Measurements from ENCODE around the gene C2CD4D.

C2CD4D gene

GRCh38 chr1:151805066-151805820, 34.4 kb downstream of the C2CD4D start, which contains the start of gene LINGO4:
Gene LINGO4, minus strand, starts transcription at chr1:151805419. Its CDS starts 2,715 bp downstream, at chr1:151802704.
- TF ChIP-seq CTCF (IDR thresholded peaks at IDR 0.05; ENCODE audit: unreplicated experiment in 3 of 3), result no peak
- H3K4me3 Mint-ChIP-seq, result no peak within 1 kb of the TSS
- no peaks in the 10 kb centered on the region for H3K4me1 Mint-ChIP-seq
- peaks cover 49% of the 10 kb centered on the region for H3K27me3 Mint-ChIP-seq (ENCODE audit: low read depth)
- no peaks in the 10 kb centered on the region for H3K36me3 Mint-ChIP-seq (ENCODE audit: low read depth)
- no peaks in the 10 kb centered on the region for H3K9me3 Mint-ChIP-seq
- no peak within 1 kb of the TSS for H3K27ac Mint-ChIP-seq

DNA sequence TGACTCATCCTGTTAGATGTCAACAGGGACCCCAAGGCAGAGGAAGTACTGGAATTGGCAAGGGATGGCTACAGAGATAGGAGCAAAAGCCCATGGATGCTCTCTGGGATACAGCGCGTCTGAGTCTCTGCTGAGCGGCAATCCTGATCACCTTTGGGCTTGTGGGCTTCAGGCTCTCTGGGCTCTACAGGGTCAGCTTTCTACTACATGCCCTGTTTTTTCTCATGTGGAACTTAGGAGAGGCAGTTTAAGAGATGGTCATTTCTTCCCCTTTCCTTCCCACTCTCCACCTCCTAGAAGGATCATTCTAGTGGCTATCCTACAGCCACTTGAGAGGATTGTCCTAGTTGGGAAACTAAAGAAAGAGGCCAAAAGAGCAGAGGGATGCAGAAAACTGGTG, 35.7 kb downstream of the C2CD4D start:
- no peak for TF ChIP-seq CTCF (IDR thresholded peaks at IDR 0.05; ENCODE audit: unreplicated experiment in 3 of 3)
- H3K9me3 Mint-ChIP-seq, result no peaks in the 10 kb centered on the region
- peak overlapping the region in 1 of 3 experiments; percentile 19 for H3K27ac Mint-ChIP-seq
- H3K36me3 Mint-ChIP-seq (ENCODE audit: low read depth), result no peaks in the 10 kb centered on the region
- H3K4me3 Mint-ChIP-seq, result no peak overlapping the region
- peaks cover 55% of the 10 kb centered on the region for H3K27me3 Mint-ChIP-seq (ENCODE audit: low read depth)
- H3K4me1 Mint-ChIP-seq, result no peaks in the 10 kb centered on the region

DNA sequence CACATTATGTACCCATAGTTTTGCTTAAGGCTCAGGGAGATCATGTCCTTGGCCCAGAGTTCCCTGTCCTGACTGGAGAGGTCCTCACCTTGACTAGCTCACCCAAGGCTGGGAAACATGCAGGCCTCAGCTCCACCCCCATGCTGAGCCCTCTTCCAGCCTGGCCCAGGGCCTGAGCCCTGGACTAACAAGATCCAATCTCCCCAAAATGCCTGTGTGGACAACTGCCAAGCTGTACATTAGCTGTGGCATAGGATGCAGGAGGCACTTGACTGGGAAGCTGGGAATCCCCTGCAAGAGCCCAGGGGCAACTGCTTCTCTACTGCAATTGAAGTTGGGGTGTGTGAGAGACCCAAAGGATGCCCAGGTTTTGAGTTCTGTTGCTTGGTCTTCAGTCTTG, 36.5 kb downstream of the C2CD4D start:
- Mint-ChIP-seq H3K36me3 (ENCODE audit: low read depth) (no peaks in the 10 kb centered on the region), H3K4me1 (no peaks in the 10 kb centered on the region)

GRCh38 chr1:151802372-151802771, 37.2 kb downstream of the C2CD4D start:
- H3K9me3 Mint-ChIP-seq, result no peaks in the 10 kb centered on the region
- H3K36me3 Mint-ChIP-seq (ENCODE audit: low read depth), result no peaks in the 10 kb centered on the region
- H3K27me3 Mint-ChIP-seq (ENCODE audit: low read depth), result peaks cover 48% of the 10 kb centered on the region
- H3K27ac Mint-ChIP-seq, result no peak overlapping the region
- no peak overlapping the region for H3K4me3 Mint-ChIP-seq
- H3K4me1 Mint-ChIP-seq, result no peaks in the 10 kb centered on the region
- TF ChIP-seq CTCF (IDR thresholded peaks at IDR 0.05; ENCODE audit: unreplicated experiment in 3 of 3), result no peak

More for the DNA sequence above, 36.5 kb downstream of the C2CD4D start:
- H3K27me3 Mint-ChIP-seq (ENCODE audit: low read depth), result peaks cover 54% of the 10 kb centered on the region
- TF ChIP-seq CTCF (IDR thresholded peaks at IDR 0.05; ENCODE audit: unreplicated experiment in 3 of 3), result no peak
- no peak overlapping the region for H3K4me3 Mint-ChIP-seq
- H3K27ac Mint-ChIP-seq, result no peak overlapping the region
- H3K9me3 Mint-ChIP-seq, result no peaks in the 10 kb centered on the region

- Mint-ChIP-seq H3K27ac (no peak overlapping the region), H3K9me3 (no peaks in the 10 kb centered on the region), H3K27me3 (ENCODE audit: low read depth) (peaks cover 53% of the 10 kb centered on the region), H3K4me3 (no peak overlapping the region), H3K4me1 (no peaks in the 10 kb centered on the region), H3K36me3 (ENCODE audit: low read depth) (no peaks in the 10 kb centered on the region)
- no peak for TF ChIP-seq CTCF (IDR thresholded peaks at IDR 0.05; ENCODE audit: unreplicated experiment in 3 of 3)
Measured at GRCh38 chr1:151801846-151802245, 37.8 kb downstream of the C2CD4D start.

- H3K27ac Mint-ChIP-seq, result no peak overlapping the region
- H3K4me3 Mint-ChIP-seq, result no peak overlapping the region
- H3K27me3 Mint-ChIP-seq (ENCODE audit: low read depth), result peaks cover 53% of the 10 kb centered on the region
- no peaks in the 10 kb centered on the region for H3K4me1 Mint-ChIP-seq
- H3K9me3 Mint-ChIP-seq, result no peaks in the 10 kb centered on the region
- TF ChIP-seq CTCF (IDR thresholded peaks at IDR 0.05; ENCODE audit: unreplicated experiment in 3 of 3), result no peak
- H3K36me3 Mint-ChIP-seq (ENCODE audit: low read depth), result no peaks in the 10 kb centered on the region
Measured at GRCh38 chr1:151801310-151801820, 38.3 kb downstream of the C2CD4D start.

All from nephron (organoid).